PFSK-1 (cell line): Measurements from ENCODE around the gene CRYAA.

Experiments
- POLR2AphosphoS5 ChIP-seq: IDR thresholded peaks from 2 replicates; pipeline ENCODE4 v1.6.1; 2012; ENCODE audit warnings: low read depth, mild to moderate bottlenecking, control low read depth, low read length, moderate library complexity
- TAF1 ChIP-seq: IDR thresholded peaks from 2 replicates; pipeline ENCODE4 v1.6.1; 2012; ENCODE audit warnings: low read length, control low read depth, borderline replicate concordance; ENCODE audit not compliant: insufficient read depth
- TF ChIP-seq, protein P1 (sequence below), 2 experiments: IDR thresholded peaks; 2 replicates each; pipeline versions ENCODE4 v1.6.1 to v1.8.0; 2011 to 2012; ENCODE audit warnings: low read depth in 2 of 2, low read length in 2 of 2, control low read depth in 1 of 2, inconsistent platforms in 1 of 2, mild to moderate bottlenecking in 1 of 2, moderate library complexity in 1 of 2; ENCODE audit not compliant: insufficient read depth in 1 of 2

DNA sequence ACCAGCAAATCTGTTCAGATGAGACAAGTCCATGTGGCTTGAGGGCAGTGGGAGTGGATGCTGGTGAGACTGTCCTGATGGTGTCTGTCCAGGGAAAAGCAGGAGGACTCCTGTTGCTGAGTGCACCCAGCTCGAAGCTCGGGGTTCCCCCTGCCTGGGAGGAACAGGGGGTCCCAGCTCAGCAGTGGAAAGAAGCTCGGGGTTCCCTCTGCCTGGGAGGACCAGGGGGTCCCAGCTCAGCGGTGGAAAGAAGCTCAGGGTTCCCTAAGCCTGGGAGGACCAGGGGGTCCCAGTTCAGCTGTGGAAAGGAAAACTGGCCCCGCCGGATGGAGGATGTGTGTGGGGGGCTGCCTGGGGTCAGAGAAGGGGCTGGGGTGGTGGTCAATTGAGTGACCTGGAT lies 39.1 kb downstream of the CRYAA start:
- TF ChIP-seq POLR2AphosphoS5 (no peak), TAF1 (no peak)
- TF ChIP-seq, protein P1, sequence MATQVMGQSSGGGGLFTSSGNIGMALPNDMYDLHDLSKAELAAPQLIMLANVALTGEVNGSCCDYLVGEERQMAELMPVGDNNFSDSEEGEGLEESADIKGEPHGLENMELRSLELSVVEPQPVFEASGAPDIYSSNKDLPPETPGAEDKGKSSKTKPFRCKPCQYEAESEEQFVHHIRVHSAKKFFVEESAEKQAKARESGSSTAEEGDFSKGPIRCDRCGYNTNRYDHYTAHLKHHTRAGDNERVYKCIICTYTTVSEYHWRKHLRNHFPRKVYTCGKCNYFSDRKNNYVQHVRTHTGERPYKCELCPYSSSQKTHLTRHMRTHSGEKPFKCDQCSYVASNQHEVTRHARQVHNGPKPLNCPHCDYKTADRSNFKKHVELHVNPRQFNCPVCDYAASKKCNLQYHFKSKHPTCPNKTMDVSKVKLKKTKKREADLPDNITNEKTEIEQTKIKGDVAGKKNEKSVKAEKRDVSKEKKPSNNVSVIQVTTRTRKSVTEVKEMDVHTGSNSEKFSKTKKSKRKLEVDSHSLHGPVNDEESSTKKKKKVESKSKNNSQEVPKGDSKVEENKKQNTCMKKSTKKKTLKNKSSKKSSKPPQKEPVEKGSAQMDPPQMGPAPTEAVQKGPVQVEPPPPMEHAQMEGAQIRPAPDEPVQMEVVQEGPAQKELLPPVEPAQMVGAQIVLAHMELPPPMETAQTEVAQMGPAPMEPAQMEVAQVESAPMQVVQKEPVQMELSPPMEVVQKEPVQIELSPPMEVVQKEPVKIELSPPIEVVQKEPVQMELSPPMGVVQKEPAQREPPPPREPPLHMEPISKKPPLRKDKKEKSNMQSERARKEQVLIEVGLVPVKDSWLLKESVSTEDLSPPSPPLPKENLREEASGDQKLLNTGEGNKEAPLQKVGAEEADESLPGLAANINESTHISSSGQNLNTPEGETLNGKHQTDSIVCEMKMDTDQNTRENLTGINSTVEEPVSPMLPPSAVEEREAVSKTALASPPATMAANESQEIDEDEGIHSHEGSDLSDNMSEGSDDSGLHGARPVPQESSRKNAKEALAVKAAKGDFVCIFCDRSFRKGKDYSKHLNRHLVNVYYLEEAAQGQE (IDR thresholded peaks at IDR 0.05; ENCODE audit: insufficient read depth in 1 of 2, low read depth in 2 of 2, low read length in 2 of 2) = no peak
